Suppressor macrophage treated with lipopolysaccharide for 1 hour (primary cell): ENCODE measurements around the gene SBK1.
"Not testable (repeated sequence)": the region's sequence is repeated elsewhere in the genome, so short reads cannot be mapped to it uniquely, and the experiment has no call there.

Source experiments
- DNase-seq, 3 donors: peaks; one replicate each; pipeline ENCODE4 v3.0.0-alpha.2; 2020 to 2022

The SBK1 gene

GRCh38 chr16:28362600-28362999 is 70.3 kb downstream of the SBK1 start:
- DNase-seq, result not testable (repeated sequence)

GRCh38 chr16:28363408-28363807 is 71.1 kb downstream of the SBK1 start, which contains the start of gene NPIPB6:
Gene NPIPB6, minus strand, starts transcription at chr16:28363508. Its CDS starts 686 bp downstream, at chr16:28362822.
- not testable (repeated sequence) for DNase-seq

DNA sequence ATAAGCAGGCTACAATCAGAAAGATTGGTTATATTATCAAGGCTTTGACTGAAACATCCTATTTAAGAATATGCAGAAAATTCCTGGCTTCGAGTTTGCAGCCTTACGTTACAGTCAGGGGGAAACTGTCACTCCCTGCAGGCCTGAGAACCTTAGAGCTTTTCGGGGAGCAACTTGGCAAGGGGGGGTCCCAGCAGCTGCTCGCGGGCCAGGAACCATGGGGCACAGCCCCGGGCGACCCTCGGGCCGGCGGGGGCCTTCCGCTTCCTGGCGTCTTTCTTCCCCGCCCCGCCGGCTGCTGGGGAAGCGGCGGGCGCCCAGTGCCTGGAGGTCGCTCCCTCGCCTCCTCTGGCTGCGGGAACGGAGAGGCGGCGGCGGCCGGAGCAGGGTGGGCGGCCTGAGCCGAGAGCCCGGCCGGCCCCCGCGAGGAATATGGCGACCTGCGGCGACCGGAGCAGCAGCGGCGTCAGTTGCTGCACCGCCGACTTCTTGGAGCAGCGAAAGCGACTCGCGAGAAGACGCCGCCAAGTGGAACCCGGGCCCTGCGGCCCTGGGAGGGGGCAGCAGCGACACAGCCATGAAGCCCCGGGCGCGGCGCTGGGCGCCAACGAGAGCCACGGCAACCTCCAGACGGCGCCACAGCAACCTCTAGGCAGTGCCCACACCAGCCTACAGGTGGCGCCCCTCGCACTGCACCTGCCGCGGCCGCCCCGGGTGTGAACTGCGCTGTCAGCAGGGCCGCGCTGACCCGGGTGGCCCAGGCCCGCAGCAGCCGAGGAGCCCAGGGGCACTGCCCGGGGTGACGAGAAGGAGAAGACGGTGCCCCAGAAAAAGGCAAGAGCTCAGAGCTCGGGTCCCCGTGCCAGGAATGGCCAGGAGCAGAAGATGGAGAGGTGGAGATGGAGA is 72.2 kb downstream of the SBK1 start:
- DNase-seq, result not testable (repeated sequence)

DNA sequence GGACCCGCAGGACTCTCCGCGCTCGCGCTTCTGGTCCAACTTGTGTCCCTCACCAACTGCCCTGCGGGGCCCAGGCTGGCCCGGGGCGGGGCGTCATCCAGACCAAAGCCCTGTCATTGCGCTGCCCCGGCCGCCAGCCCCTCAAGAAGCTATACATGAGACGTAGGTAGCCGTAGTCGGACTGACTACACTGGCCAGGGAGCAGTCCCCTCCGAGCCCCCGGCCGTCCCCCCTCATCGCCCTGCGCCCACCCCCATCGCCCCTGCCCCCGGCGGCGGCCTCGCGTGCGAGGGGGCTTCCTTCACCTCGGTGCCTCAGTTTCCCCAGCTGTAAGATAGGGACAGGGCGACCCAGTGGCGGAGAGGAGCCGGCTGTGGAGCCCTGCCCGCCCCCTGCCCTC is 75.6 kb downstream of the SBK1 start:
- DNase-seq, result not testable (repeated sequence)
